Measurements from ENCODE around the gene SERPINB4.
"Not testable (repeated sequence)": the region's sequence is repeated elsewhere in the genome, so short reads cannot be mapped to it uniquely, and the experiment has no call there.

DNA sequence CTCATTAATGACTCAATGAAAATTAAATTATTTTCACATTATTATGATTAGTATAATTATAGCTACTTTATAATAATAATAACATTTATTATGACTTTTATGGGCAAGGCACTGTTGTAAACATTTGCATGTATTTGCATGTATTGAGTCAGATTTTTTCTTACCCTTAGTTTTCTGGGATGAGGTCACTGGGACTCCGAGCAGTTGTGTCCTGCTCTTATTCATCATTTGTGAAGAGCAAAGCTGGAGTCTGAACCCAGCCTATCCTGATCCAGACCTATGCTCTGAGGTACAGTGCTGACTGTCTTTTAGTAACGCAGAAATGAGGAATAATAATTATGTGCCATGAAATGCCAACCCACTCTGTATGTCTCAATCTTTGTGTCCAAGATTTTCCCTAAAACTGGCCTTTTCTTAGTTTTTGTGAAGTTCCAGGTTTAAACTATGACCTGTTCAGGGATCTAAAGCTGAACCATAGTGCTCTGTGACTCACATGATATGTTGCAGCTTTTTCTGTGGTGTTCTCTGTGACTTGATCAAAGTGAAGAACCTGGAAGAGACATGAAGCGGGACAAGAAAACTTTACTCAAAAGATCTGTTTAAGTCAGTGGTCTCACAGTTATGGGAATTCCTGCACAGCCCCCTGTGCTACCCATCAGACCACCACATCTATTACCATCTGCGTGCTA lies 1.2 kb downstream of the SERPINB4 start:
- TF ChIP-seq, protein P1, sequence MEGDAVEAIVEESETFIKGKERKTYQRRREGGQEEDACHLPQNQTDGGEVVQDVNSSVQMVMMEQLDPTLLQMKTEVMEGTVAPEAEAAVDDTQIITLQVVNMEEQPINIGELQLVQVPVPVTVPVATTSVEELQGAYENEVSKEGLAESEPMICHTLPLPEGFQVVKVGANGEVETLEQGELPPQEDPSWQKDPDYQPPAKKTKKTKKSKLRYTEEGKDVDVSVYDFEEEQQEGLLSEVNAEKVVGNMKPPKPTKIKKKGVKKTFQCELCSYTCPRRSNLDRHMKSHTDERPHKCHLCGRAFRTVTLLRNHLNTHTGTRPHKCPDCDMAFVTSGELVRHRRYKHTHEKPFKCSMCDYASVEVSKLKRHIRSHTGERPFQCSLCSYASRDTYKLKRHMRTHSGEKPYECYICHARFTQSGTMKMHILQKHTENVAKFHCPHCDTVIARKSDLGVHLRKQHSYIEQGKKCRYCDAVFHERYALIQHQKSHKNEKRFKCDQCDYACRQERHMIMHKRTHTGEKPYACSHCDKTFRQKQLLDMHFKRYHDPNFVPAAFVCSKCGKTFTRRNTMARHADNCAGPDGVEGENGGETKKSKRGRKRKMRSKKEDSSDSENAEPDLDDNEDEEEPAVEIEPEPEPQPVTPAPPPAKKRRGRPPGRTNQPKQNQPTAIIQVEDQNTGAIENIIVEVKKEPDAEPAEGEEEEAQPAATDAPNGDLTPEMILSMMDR (IDR thresholded peaks at IDR 0.05): not testable (repeated sequence)
- not testable (repeated sequence) for TF ChIP-seq POLR2A (IDR thresholded peaks at IDR 0.05)
